Transverse colon (tissue), 4 donors: ENCODE data around the gene FANK1.
"Not testable (repeated sequence)": the region's sequence is repeated elsewhere in the genome, so short reads cannot be mapped to it uniquely, and the experiment has no call there.

Experiments used
- CTCF ChIP-seq, 5 experiments: fragments of 200-600 bp in 3 of 5; fragments of 450-650 bp in 2 of 5; sonication (generic) in 3 of 5; IDR thresholded peaks; 1 replicate in 2 of 5; 2 replicates in 3 of 5; pipeline ENCODE4 v1.5.1; 2016 to 2017; ENCODE audit warnings: antibody characterized with exemption in 5 of 5, inconsistent platforms in 3 of 5, mild to moderate bottlenecking in 2 of 5, moderate library complexity in 1 of 5
- POLR2AphosphoS5 ChIP-seq, 3 donors: sonication (generic); formaldehyde crosslinking; IDR thresholded peaks; one replicate each; pipeline ENCODE4 v1.6.1; 2016; ENCODE audit warnings: antibody characterized with exemption in 3 of 3

- TF ChIP-seq POLR2AphosphoS5, CTCF (IDR thresholded peaks at IDR 0.05): not testable (repeated sequence)
Observed at GRCh38 chr10:125894176-125894575, 2.2 kb upstream of the FANK1 start.
